HCT116 (cell line): ENCODE results near the gene IL1RL1. TPM values are rescaled to one million over a fixed set of nuclear protein-coding genes. Genes with fewer than 3 reads are reported as not detected.

Source experiments
- ATAC-seq: fragments of 200-7000 bp; cut with Tn5 transposase; 2 replicates; pipeline ENCODE4 v1.9.1; 2020; ENCODE audit warnings: mild to moderate bottlenecking, moderate library complexity
- BruUV-seq: library from RNA; stranded (reverse); fragments of 400-500 nt; replicated peaks from 2 replicates; lab custom pipeline; 2021; lab: Mats Ljungman, UMichigan
- CTCF ChIA-PET: fragments of 300-600 bp; sonication (Branson Sonifier 250); formaldehyde crosslinking; loops from one replicate; lab custom pipeline; 2021; ENCODE audit warnings: antibody characterized with exemption; lab: Charles Lee
- POLR2A ChIA-PET: fragments of 300-600, 350-600 bp; sonication (Branson Sonifier 250); formaldehyde crosslinking; loops from one replicate; lab custom pipeline; 2021; ENCODE audit warnings: antibody characterized with exemption; lab: Charles Lee
- RAD21 ChIA-PET, 2 experiments: fragments of 300-600 bp; sonication (Branson Sonifier 250); formaldehyde crosslinking; loops; one replicate each; lab custom pipeline; 2023; ENCODE audit warnings: low total read pairs in 2 of 2; ENCODE audit not compliant: uncharacterized antibody in 2 of 2, unreplicated experiment in 2 of 2, low non-redundant PET in 1 of 2; lab: Charles Lee
- DNase-seq: peaks from one replicate; pipeline ENCODE4 v3.0.0-alpha.2; 2010; ENCODE audit warnings: low read depth, low spot score
- H2AFZ ChIP-seq: fragments of 200-600 bp; shearing (Covaris generic), sonication (generic); 2 replicates; pipeline ENCODE4 v1.6.1; 2017; ENCODE audit warnings: low read depth, mixed run types, mixed read lengths, antibody characterized with exemption, low read length; ENCODE audit not compliant: poor library complexity, severe bottlenecking
- H3K27ac ChIP-seq: 2 replicates; pipeline ENCODE4 v1.5.1; 2012; ENCODE audit warnings: low read depth, low read length
- H3K27me3 ChIP-seq: fragments of 200-600 bp; sonication (generic); 2 replicates; pipeline ENCODE4 v1.6.1; 2016; ENCODE audit warnings: mixed run types, low read length, mixed read lengths; ENCODE audit not compliant: insufficient read depth
- H3K36me3 ChIP-seq, 2 experiments: fragments of 200-500 bp in 1 of 2; fragments of 200-600 bp in 1 of 2; sonication (Bioruptor generic) in 1 of 2; sonication (generic) in 1 of 2; 2 replicates each; pipeline versions ENCODE4 v1.5.1 to v1.6.1; 2014 to 2016; ENCODE audit warnings: low read length in 2 of 2, inconsistent platforms in 1 of 2, mixed read lengths in 1 of 2, mixed run types in 1 of 2; ENCODE audit not compliant: insufficient read depth in 2 of 2, control insufficient read depth in 1 of 2
- H3K4me1 ChIP-seq, 2 experiments: fragments of 200-600 bp in 1 of 2; sonication (generic) in 1 of 2; 2 replicates each; pipeline versions ENCODE4 v1.5.1 to v1.6.1; 2012 to 2017; ENCODE audit warnings: low read length in 2 of 2, inconsistent platforms in 1 of 2, mild to moderate bottlenecking in 1 of 2, mixed read lengths in 1 of 2, mixed run types in 1 of 2, moderate library complexity in 1 of 2; ENCODE audit not compliant: insufficient read depth in 2 of 2, control insufficient read depth in 1 of 2
- H3K4me2 ChIP-seq: fragments of 200-600 bp; sonication (generic); 2 replicates; pipeline ENCODE4 v1.6.1; 2017; ENCODE audit warnings: mixed run types, low read length, mixed read lengths
- H3K4me3 ChIP-seq, 2 experiments: fragments of 200-600 bp in 1 of 2; sonication (generic) in 1 of 2; replicated peaks in 1 of 2; 2 replicates each; pipeline ENCODE4 v1.5.1; 2011 to 2016; ENCODE audit warnings: low read length in 2 of 2, control low read depth in 1 of 2, low read depth in 1 of 2, mild to moderate bottlenecking in 1 of 2, mixed read lengths in 1 of 2, mixed run types in 1 of 2
- H3K79me2 ChIP-seq: fragments of 200-600 bp; sonication (generic); 2 replicates; pipeline ENCODE4 v1.6.1; 2017; ENCODE audit warnings: mild to moderate bottlenecking, mixed run types, low read length, moderate library complexity, mixed read lengths; ENCODE audit not compliant: insufficient read depth
- H3K9ac ChIP-seq: fragments of 200-600 bp; sonication (generic); 2 replicates; pipeline ENCODE4 v1.6.1; 2016; ENCODE audit warnings: low read length, mixed read lengths
- H3K9me2 ChIP-seq: fragments of 200-600 bp; sonication (generic), shearing (Covaris generic); 2 replicates; pipeline ENCODE4 v1.6.1; 2017; ENCODE audit warnings: mixed run types, mild to moderate bottlenecking, moderate library complexity; ENCODE audit not compliant: insufficient read depth
- H3K9me3 ChIP-seq, 2 experiments: fragments of 200-500 bp in 1 of 2; fragments of 200-600 bp in 1 of 2; sonication (Bioruptor generic) in 1 of 2; sonication (generic) in 1 of 2; 2 replicates each; pipeline ENCODE4 v1.6.1; 2014 to 2017; ENCODE audit warnings: low read length in 2 of 2, mixed read lengths in 2 of 2, inconsistent platforms in 1 of 2, low read depth in 1 of 2, mild to moderate bottlenecking in 1 of 2, mixed run types in 1 of 2, moderate library complexity in 1 of 2; ENCODE audit not compliant: control insufficient read depth in 1 of 2, insufficient read depth in 1 of 2
- H4K20me1 ChIP-seq: fragments of 200-600 bp; sonication (generic), shearing (Covaris generic); 2 replicates; pipeline ENCODE4 v1.6.1; 2017; ENCODE audit warnings: mixed run types, mild to moderate bottlenecking, moderate library complexity; ENCODE audit not compliant: insufficient read depth
- CTCF ChIP-seq, 3 experiments: fragments of 200-600 bp in 1 of 3; sonication (generic) in 1 of 3; IDR thresholded peaks in 2 of 3; conservative IDR thresholded peaks in 1 of 3; 2 replicates each; pipeline ENCODE4 v1.5.1; 2012 to 2017; ENCODE audit warnings: low read depth in 2 of 3, low read length in 2 of 3, antibody characterized with exemption in 1 of 3, borderline replicate concordance in 1 of 3, control low read depth in 1 of 3, mild to moderate bottlenecking in 1 of 3, mixed read lengths in 1 of 3, mixed run types in 1 of 3, moderate library complexity in 1 of 3; ENCODE audit not compliant: insufficient read depth in 1 of 3
- ELF1 ChIP-seq: IDR thresholded peaks from 2 replicates; pipeline ENCODE4 v1.6.1; 2012; ENCODE audit warnings: low read depth, borderline replicate concordance
- EZH2phosphoT487 ChIP-seq: fragments of 200-600 bp; IDR thresholded peaks from 2 replicates; pipeline ENCODE4 v1.6.1; 2018; ENCODE audit warnings: antibody characterized with exemption, borderline replicate concordance
- FOSL1 ChIP-seq: IDR thresholded peaks from 2 replicates; pipeline ENCODE4 v1.6.1; 2012; ENCODE audit warnings: low read depth
- JUND ChIP-seq: IDR thresholded peaks from 2 replicates; pipeline ENCODE4 v1.6.1; 2012
- POLR2AphosphoS5 ChIP-seq: IDR thresholded peaks from 2 replicates; pipeline ENCODE4 v1.6.1; 2011; ENCODE audit warnings: mild to moderate bottlenecking, low read depth, low read length, moderate library complexity
- RAD21 ChIP-seq: IDR thresholded peaks from 2 replicates; pipeline ENCODE4 v1.6.1; 2012; ENCODE audit warnings: low read depth, mild to moderate bottlenecking
- SIN3A ChIP-seq: IDR thresholded peaks from 2 replicates; pipeline ENCODE4 v1.6.1; 2012; ENCODE audit warnings: low read depth
- SP1 ChIP-seq: IDR thresholded peaks from 2 replicates; pipeline ENCODE4 v1.6.1; 2012; ENCODE audit warnings: low read depth
- SRF ChIP-seq: IDR thresholded peaks from 2 replicates; pipeline ENCODE4 v1.6.1; 2012; ENCODE audit warnings: low read depth
- YY1 ChIP-seq: IDR thresholded peaks from 2 replicates; pipeline ENCODE4 v1.6.1; 2011; ENCODE audit warnings: low read length, low read depth, moderate library complexity, mild to moderate bottlenecking; ENCODE audit not compliant: insufficient replicate concordance; ENCODE audit errors: extremely low read depth
- intact Hi-C: fragments of 100-400 bp; cut with micrococcal nuclease; formaldehyde crosslinking; loops from 2 replicates; pipeline ENCODE4 v1.10.0; 2022
- total RNA-seq: library from RNA; stranded (reverse); gene quantifications from one replicate; pipeline ENCODE4 v1.2.1, GENCODE V29; 2021; ENCODE audit not compliant: unreplicated experiment
- TF ChIP-seq, protein P1 (sequence below): IDR thresholded peaks from 2 replicates; pipeline ENCODE4 v1.6.1; 2012
- TF ChIP-seq, protein P2 (sequence below): IDR thresholded peaks from 2 replicates; pipeline ENCODE4 v1.6.1; 2011; ENCODE audit warnings: mild to moderate bottlenecking, low read length, moderate library complexity; ENCODE audit not compliant: insufficient replicate concordance; ENCODE audit errors: extremely low read depth

Gene IL1RL1
- total RNA-seq, 1 experiment from 2014 or later = not detected

DNA sequence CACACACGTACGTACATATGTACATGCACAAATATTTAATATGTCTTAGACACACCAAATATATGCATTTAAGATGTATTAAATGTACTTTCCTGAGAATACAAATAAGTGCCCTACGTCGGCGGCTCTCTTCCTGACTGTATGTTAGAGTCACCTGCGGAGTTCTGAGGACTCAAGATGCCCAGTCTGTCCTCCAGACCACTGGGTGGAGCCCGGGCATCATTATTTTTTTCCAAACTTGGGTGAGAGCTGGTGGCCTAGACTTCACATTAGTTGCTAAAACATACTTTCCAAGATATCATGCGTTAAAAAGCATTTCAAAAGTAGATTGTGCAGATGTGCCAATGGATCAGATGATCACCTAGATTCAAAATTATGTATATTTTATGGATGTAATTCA is 47.1 kb downstream of the IL1RL1 start:
- ATAC-seq = no peak
- DNase-seq = no peak
- intact Hi-C loops = loop anchor here (5.0 kb wide), 2 partner anchors 106 to 351 kb away; no protein-coding TSS in a partner anchor
- no peaks in the 10 kb centered on the region for H3K9me2 ChIP-seq
- no peak overlapping the region for H3K4me3 ChIP-seq
- no peak overlapping the region for H3K27ac ChIP-seq
- H3K9me3 ChIP-seq = no peaks in the 10 kb centered on the region
- ChIA-PET POLR2A (no interaction called here), RAD21 (no interaction called here), CTCF (no interaction called here)
- H3K9ac ChIP-seq = no peak overlapping the region
- H3K4me2 ChIP-seq = no peak overlapping the region
- no peaks in the 10 kb centered on the region for H4K20me1 ChIP-seq
- TF ChIP-seq RAD21 (no peak), SIN3A (no peak), JUND (no peak), SP1 (no peak), YY1 (no peak), FOSL1 (no peak), CTCF (IDR thresholded peaks at IDR 0.05 in 2 of 3, conservative IDR thresholded peaks at IDR 0.05 in 1 of 3; ENCODE audit: borderline replicate concordance in 1 of 3, insufficient read depth in 1 of 3, low read depth in 2 of 3, low read length in 2 of 3) (no peak)
- TF ChIP-seq, protein P1, sequence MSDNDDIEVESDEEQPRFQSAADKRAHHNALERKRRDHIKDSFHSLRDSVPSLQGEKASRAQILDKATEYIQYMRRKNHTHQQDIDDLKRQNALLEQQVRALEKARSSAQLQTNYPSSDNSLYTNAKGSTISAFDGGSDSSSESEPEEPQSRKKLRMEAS = no peak
- no TSS peak for BruUV-seq
- no peaks in the 10 kb centered on the region for H3K79me2 ChIP-seq
- H3K36me3 ChIP-seq = no peaks in the 10 kb centered on the region
- H2AFZ ChIP-seq = no peak overlapping the region
- H3K27me3 ChIP-seq = no peaks in the 10 kb centered on the region
- H3K4me1 ChIP-seq = peaks cover 0 to 7% of the 10 kb centered on the region in 2 experiments; a peak in 2 of 4 replicates

DNA sequence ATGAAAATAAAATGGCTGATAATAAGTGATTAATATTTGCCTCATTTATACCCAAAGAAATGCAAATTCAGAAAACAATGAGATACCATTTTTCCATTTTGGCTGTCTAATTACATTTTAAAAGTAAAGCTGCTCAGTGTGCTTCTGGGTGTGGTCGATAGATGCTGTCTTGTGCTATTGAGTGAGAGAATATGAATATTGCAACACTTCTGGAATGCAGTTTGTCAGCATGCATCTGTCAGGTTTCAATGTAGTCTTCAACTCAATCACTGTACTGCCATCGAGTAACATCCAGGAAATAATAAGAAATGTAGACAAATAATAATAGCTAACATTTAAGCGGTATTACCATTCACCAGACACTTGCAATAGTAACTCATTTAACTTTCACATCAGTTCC is 48.2 kb downstream of the IL1RL1 start:
- RAD21 ChIA-PET = no interaction called here
- H3K9ac ChIP-seq = no peak overlapping the region
- H3K27me3 ChIP-seq = no peaks in the 10 kb centered on the region
- no peaks in the 10 kb centered on the region for H3K9me3 ChIP-seq
- H3K4me2 ChIP-seq = no peak overlapping the region
- no TSS peak for BruUV-seq
- peaks cover 0 to 7% of the 10 kb centered on the region in 2 experiments; a peak in 2 of 4 replicates for H3K4me1 ChIP-seq
- intact Hi-C loops = loop anchor here (5.0 kb wide), 2 partner anchors 107 to 352 kb away; no protein-coding TSS in a partner anchor
- H3K4me3 ChIP-seq = no peak overlapping the region
- CTCF ChIA-PET = no interaction called here
- H3K27ac ChIP-seq = no peak overlapping the region
- no peak overlapping the region for H2AFZ ChIP-seq
- TF ChIP-seq POLR2AphosphoS5 (no peak), ELF1 (no peak), SRF (no peak), EZH2phosphoT487 (no peak), JUND (no peak)
- TF ChIP-seq, protein P2, sequence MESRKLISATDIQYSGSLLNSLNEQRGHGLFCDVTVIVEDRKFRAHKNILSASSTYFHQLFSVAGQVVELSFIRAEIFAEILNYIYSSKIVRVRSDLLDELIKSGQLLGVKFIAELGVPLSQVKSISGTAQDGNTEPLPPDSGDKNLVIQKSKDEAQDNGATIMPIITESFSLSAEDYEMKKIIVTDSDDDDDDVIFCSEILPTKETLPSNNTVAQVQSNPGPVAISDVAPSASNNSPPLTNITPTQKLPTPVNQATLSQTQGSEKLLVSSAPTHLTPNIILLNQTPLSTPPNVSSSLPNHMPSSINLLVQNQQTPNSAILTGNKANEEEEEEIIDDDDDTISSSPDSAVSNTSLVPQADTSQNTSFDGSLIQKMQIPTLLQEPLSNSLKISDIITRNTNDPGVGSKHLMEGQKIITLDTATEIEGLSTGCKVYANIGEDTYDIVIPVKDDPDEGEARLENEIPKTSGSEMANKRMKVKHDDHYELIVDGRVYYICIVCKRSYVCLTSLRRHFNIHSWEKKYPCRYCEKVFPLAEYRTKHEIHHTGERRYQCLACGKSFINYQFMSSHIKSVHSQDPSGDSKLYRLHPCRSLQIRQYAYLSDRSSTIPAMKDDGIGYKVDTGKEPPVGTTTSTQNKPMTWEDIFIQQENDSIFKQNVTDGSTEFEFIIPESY = no peak
- TF ChIP-seq, protein P1 = no peak
- no peaks in the 10 kb centered on the region for H3K9me2 ChIP-seq
- POLR2A ChIA-PET = no interaction called here
- no peaks in the 10 kb centered on the region for H3K36me3 ChIP-seq
- no peak for DNase-seq
- H3K79me2 ChIP-seq = no peaks in the 10 kb centered on the region
- no peaks in the 10 kb centered on the region for H4K20me1 ChIP-seq
- ATAC-seq = no peak
